Kidney epithelial cell (primary cell): ENCODE measurements around the gene DNAJC18. TPM values are rescaled to one million over a fixed set of nuclear protein-coding genes. Genes with fewer than 3 reads are reported as not detected.

Source experiments
- DNase-seq: peaks from one replicate; pipeline ENCODE4 v3.0.0-alpha.2; 2010; ENCODE audit warnings: low read depth
- H3K27me3 ChIP-seq: 2 replicates; pipeline ENCODE4 v1.6.0; 2011; ENCODE audit warnings: low read length; ENCODE audit not compliant: control insufficient read depth, insufficient read depth
- H3K36me3 ChIP-seq: 2 replicates; pipeline ENCODE4 v1.5.1; 2011; ENCODE audit warnings: low read length; ENCODE audit not compliant: control insufficient read depth, insufficient read depth
- H3K4me3 ChIP-seq: 2 replicates; pipeline ENCODE4 v1.5.1; 2011; ENCODE audit warnings: low read depth, mild to moderate bottlenecking, control low read depth, low read length
- CTCF ChIP-seq: IDR thresholded peaks from 2 replicates; pipeline ENCODE4 v1.5.1; 2011; ENCODE audit warnings: mild to moderate bottlenecking, moderate library complexity, low read length, control low read depth, inconsistent platforms; ENCODE audit not compliant: insufficient read depth, poor library complexity, severe bottlenecking
- total RNA-seq: library from RNA; depleted of rRNA; stranded (reverse); fragments of >200 nt; gene quantifications from 2 replicates; pipeline ENCODE4 v1.2.3, GENCODE V29; 2015

Gene DNAJC18
- total RNA-seq, 1 donor from 2014 or later = 14.2 TPM

- Histone ChIP-seq H3K4me3 (no peak overlapping the region), H3K27me3 (no peaks in the 10 kb centered on the region), H3K36me3 (no peaks in the 10 kb centered on the region)
- peak; percentile 79 for TF ChIP-seq CTCF
- DNase-seq = peak; percentile 26
These were observed 16.9 kb downstream of the DNAJC18 start for GRCh38 chr5:139422307-139422893.

DNA sequence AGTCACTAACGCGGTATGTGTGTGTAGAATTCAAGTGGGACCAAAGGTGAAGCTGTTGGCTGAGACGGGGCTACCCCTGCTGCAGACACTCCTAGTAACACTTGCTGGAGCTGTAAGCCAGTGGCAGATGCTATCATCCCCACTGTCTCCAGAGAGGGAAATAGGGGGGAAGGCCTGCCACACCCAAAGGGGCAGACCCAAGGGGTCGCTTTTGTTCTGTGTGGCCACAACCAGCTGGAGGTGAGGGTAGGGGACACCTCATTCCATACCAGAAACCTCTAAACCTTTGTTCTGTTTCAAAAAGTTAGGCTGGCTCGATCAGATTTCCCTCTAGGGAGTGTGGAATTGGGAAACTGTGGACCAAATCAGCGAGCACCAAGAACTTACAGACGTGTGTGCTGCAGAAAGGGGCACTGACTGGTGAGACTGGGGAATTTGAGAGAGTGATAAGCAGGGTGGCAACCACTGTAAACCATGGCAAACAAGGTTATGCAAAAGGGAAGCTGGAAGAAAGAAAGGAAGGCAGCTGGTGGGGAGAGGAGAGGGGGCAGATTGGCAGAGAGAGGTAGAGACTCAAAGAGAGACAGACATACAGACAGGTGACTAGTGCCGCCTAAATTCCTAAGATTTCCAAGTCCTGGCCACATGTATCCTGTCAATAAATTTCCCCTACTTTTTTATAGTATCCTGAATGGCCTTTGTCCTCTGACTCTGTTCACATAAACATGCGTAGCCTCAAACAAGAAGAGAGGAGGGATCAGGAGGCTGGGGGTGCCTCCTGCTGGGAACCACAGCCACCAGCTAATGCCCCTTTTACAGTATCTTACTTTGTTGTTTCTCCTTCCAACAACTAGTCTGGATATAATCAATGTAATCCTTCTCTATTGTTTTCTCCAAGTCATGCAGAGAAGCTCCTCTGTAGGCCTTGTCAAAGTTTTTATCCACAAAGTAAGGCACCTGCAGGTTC, 19.8 kb downstream of the DNAJC18 start:
- Histone ChIP-seq H3K36me3 (no peaks in the 10 kb centered on the region), H3K4me3 (no peak overlapping the region), H3K27me3 (no peaks in the 10 kb centered on the region)
- TF ChIP-seq CTCF = no peak
- DNase-seq = no peak

DNA sequence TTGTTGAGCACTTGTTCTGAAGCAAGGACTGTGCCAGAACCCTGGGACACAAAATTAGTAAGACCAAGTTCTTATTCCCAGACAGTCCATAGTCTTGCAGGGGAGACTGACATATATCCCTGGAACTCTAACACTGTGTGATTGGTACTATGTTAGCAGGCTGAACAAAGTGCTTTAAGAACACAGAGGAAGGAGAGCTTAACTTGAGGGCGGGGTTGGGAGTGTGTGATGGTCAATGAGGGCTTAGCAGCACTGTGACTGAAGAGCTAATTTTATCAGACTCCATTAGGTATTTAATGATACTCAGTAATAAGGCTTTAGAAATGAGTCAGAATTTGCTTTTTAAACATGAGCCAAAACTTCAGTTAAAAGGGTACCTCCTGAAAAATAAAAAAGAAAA, 20.5 kb downstream of the DNAJC18 start:
- DNase-seq = no peak
- Histone ChIP-seq H3K4me3 (no peak overlapping the region), H3K27me3 (no peaks in the 10 kb centered on the region), H3K36me3 (no peaks in the 10 kb centered on the region)
- TF ChIP-seq CTCF = no peak

DNA sequence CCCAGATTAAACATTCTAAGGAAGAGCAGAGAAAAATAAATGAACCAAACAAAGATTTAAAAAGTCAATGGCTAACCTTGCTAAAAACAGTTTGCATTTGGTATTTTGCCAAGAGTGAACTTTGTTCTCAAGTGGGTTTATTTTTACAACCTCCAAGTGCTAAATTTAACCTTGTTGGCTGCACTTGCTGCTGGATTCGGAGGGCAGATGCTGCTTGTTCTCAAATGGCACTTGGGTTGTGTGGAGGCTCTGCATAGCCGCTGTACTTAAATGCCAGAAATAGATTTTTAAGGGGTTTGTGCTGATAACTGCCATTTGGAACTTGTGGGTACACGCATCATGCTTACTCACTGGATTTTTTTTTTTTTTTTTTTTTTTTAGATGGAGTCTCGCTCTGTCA, 22.1 kb downstream of the DNAJC18 start:
- DNase-seq = no peak
- Histone ChIP-seq H3K4me3 (no peak overlapping the region), H3K27me3 (no peaks in the 10 kb centered on the region), H3K36me3 (no peaks in the 10 kb centered on the region)
- TF ChIP-seq CTCF = no peak

GRCh38 chr5:139416651-139417050, 22.7 kb downstream of the DNAJC18 start:
- DNase-seq = no peak
- no peak for TF ChIP-seq CTCF
- H3K27me3 ChIP-seq = no peaks in the 10 kb centered on the region
- H3K36me3 ChIP-seq = no peaks in the 10 kb centered on the region
- H3K4me3 ChIP-seq = no peak overlapping the region

DNA sequence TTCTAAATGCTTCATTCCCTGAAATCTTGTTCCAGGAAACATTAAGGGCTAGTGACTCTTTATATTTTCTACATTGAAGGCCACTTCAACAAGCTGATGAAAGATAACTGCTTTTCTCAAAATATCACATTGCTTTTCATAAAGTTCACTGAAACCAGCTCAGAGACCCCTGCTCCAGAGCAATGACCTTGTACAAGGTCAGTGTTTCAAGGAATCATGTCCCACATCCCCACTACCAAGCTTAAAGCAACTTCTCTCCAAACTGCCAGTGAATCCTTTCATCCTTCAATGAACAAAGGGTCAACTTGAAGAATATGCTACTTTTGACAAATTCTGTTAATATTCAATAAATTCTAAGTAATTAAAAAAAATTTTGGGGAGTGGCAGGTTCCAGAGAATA, 23.5 kb downstream of the DNAJC18 start:
- TF ChIP-seq CTCF = no peak

More for the DNA sequence above, 23.5 kb downstream of the DNAJC18 start:
- DNase-seq = no peak
- no peaks in the 10 kb centered on the region for H3K36me3 ChIP-seq
- no peak overlapping the region for H3K4me3 ChIP-seq
- no peaks in the 10 kb centered on the region for H3K27me3 ChIP-seq
